ENCODE data around the gene KRI1. TPM values are rescaled to one million over a fixed set of nuclear protein-coding genes. Genes with fewer than 3 reads are reported as not detected.

Gene KRI1
- polyA plus RNA-seq, 1 of the 3 experiments (the other 2 are of a cell fraction) = 26.7 TPM

- TF ChIP-seq MXI1 (IDR thresholded peaks at IDR 0.05; ENCODE audit: low read depth, low read length) (no peak), JUND (IDR thresholded peaks at IDR 0.05) (no peak), YY1 (IDR thresholded peaks at IDR 0.05; ENCODE audit: low read depth) (no peak), ELF1 (IDR thresholded peaks at IDR 0.05) (no peak)
- peaks cover 13% of the 10 kb centered on the region; the same call in 1 of the 2 replicates for H3K27me3 ChIP-seq (ENCODE audit: insufficient read depth)
Measured at GRCh38 chr19:10513223-10513622, 52.6 kb downstream of the KRI1 start.

GRCh38 chr19:10510301-10510802, 55.5 kb downstream of the KRI1 start:
- peaks cover 5% of the 10 kb centered on the region for H3F3A ChIP-seq (replicated peaks; ENCODE audit: insufficient read depth)
- DNase-seq = peak; percentile 81
- POLR2A ChIA-PET = no interaction called here
- H3K4me3 ChIP-seq (ENCODE audit: low read depth in 2 of 2, low read length in 1 of 2) = no peak overlapping the region; a peak in 1 of 4 replicates
- CTCF ChIA-PET = interaction anchor here (0.6 to 2.9 kb wide), 14 partner anchors 9 to 189 kb away, joined by 3 to 20 read pairs (median 4); no protein-coding TSS in a partner anchor
- 12% methylated on average over 6 of the region's 15 CpGs for WGBS (ENCODE audit: low lambda C conversion rate)
- H3K27me3 ChIP-seq (ENCODE audit: insufficient read depth) = peaks cover 13% of the 10 kb centered on the region; the same call in 1 of the 2 replicates
- no peaks in the 10 kb centered on the region for H3K36me3 ChIP-seq (replicated peaks in 1 of 2; ENCODE audit: control insufficient read depth in 1 of 2, insufficient read depth in 2 of 2, low read length in 1 of 2)
- no peaks in the 10 kb centered on the region for H3K79me2 ChIP-seq (ENCODE audit: insufficient read depth)
- no peaks in the 10 kb centered on the region for H4K20me1 ChIP-seq (ENCODE audit: insufficient read depth)
- 0 out of 2 replicates have a peak overlapping the region, but pooled peaks have one; percentile 41 for H3K4me2 ChIP-seq
- no peak overlapping the region for H3K27ac ChIP-seq (ENCODE audit: low read depth in 2 of 2, low read length in 1 of 2)
- no peaks in the 10 kb centered on the region for H3K9me2 ChIP-seq
- no peaks in the 10 kb centered on the region; a peak in 1 of 4 replicates for H3K4me1 ChIP-seq (ENCODE audit: control insufficient read depth in 1 of 2, insufficient read depth in 2 of 2, low read depth in 1 of 2, low read length in 1 of 2)
- H3K9me3 ChIP-seq = no peaks in the 10 kb centered on the region
- H3K9ac ChIP-seq = no peak overlapping the region
- no peak overlapping the region for H2AFZ ChIP-seq (ENCODE audit: low read depth)
- TF ChIP-seq MAX (IDR thresholded peaks at IDR 0.05; ENCODE audit: low read depth) = no peak
- no peak for TF ChIP-seq FOXJ3 (CRISPR knock-in tag; IDR thresholded peaks at IDR 0.05)
- peak; percentile 87 for TF ChIP-seq CTCF (IDR thresholded peaks at IDR 0.05)
- TF ChIP-seq SIN3A (IDR thresholded peaks at IDR 0.05; ENCODE audit: borderline replicate concordance, low read depth, low read length) = no peak
- TF ChIP-seq NFIC (IDR thresholded peaks at IDR 0.05; ENCODE audit: borderline replicate concordance) = peak; percentile 38; the same call in 1 of the 2 replicates
- TF ChIP-seq FOXM1 (IDR thresholded peaks at IDR 0.05; ENCODE audit: low read depth) = no peak
- TF ChIP-seq GATA2 (CRISPR knock-in tag; IDR thresholded peaks at IDR 0.05) = no peak
- TF ChIP-seq RAD21 (IDR thresholded peaks at IDR 0.05; ENCODE audit: low read length) = peak; percentile 15
- no peak for TF ChIP-seq TEAD4 (IDR thresholded peaks at IDR 0.05; ENCODE audit: borderline replicate concordance, insufficient read depth)
- no peak for TF ChIP-seq IRF3 (IDR thresholded peaks at IDR 0.05; ENCODE audit: low read depth, low read length)
- TF ChIP-seq MXI1 (IDR thresholded peaks at IDR 0.05; ENCODE audit: low read depth, low read length) = no peak
- no peak for TF ChIP-seq YY1 (IDR thresholded peaks at IDR 0.05; ENCODE audit: low read depth)
- TF ChIP-seq CHD2 (IDR thresholded peaks at IDR 0.05; ENCODE audit: low read length, partially characterized antibody) = no peak
- TF ChIP-seq REST (IDR thresholded peaks at IDR 0.05; ENCODE audit: low read depth, low read length) = no peak
- peak; percentile 26 for TF ChIP-seq SMC3 (IDR thresholded peaks at IDR 0.05; ENCODE audit: low read depth, low read length)
- TF ChIP-seq EP300 (IDR thresholded peaks at IDR 0.05; ENCODE audit: borderline replicate concordance in 1 of 2, low read depth in 1 of 2, low read length in 1 of 2) = no peak
- no peak for TF ChIP-seq RXRA (IDR thresholded peaks at IDR 0.05; ENCODE audit: borderline replicate concordance, low read depth)
- no peak for TF ChIP-seq USF1 (IDR thresholded peaks at IDR 0.05; ENCODE audit: borderline replicate concordance, low read depth)
- no peak for TF ChIP-seq GABPA (IDR thresholded peaks at IDR 0.05; ENCODE audit: low read depth)

More at GRCh38 chr19:10513223-10513622, 52.6 kb downstream of the KRI1 start:
- no peaks in the 10 kb centered on the region for H3K9me3 ChIP-seq
- ChIA-PET POLR2A (no interaction called here), CTCF (interaction anchor here (0.6 to 1.8 kb wide), 5 partner anchors 10 to 35 kb away, joined by 3 to 5 read pairs (median 3); no protein-coding TSS in a partner anchor)
- no peak for DNase-seq
- H4K20me1 ChIP-seq (ENCODE audit: insufficient read depth) = no peaks in the 10 kb centered on the region
- no peak overlapping the region for H3K27ac ChIP-seq (ENCODE audit: low read depth in 2 of 2, low read length in 1 of 2)
- H3F3A ChIP-seq (replicated peaks; ENCODE audit: insufficient read depth) = no peaks in the 10 kb centered on the region
- H2AFZ ChIP-seq (ENCODE audit: low read depth) = no peak overlapping the region
- H3K9me2 ChIP-seq = no peaks in the 10 kb centered on the region
- H3K36me3 ChIP-seq (replicated peaks in 1 of 2; ENCODE audit: control insufficient read depth in 1 of 2, insufficient read depth in 2 of 2, low read length in 1 of 2) = no peaks in the 10 kb centered on the region
- 63% methylated on average over 7 of the region's 7 CpGs for whole genome bisulfite sequencing (ENCODE audit: low lambda C conversion rate)
- no peaks in the 10 kb centered on the region for H3K79me2 ChIP-seq (ENCODE audit: insufficient read depth)
- H3K4me1 ChIP-seq (ENCODE audit: control insufficient read depth in 1 of 2, insufficient read depth in 2 of 2, low read depth in 1 of 2, low read length in 1 of 2) = no peaks in the 10 kb centered on the region; a peak in 1 of 4 replicates
- H3K4me3 ChIP-seq (ENCODE audit: low read depth in 2 of 2, low read length in 1 of 2) = no peak overlapping the region
- no peak overlapping the region for H3K9ac ChIP-seq
- H3K4me2 ChIP-seq = no peak overlapping the region

Measured in SK-N-SH (cell line).